ENCODE results near the gene SP1.

SP1 gene

GRCh38 chr12:53344824-53345485, 35.0 kb upstream of the SP1 start:
- DNase-seq (ENCODE audit: low read depth) = no peak

GRCh38 chr12:53345486-53346188, 34.3 kb upstream of the SP1 start:
- H3K4me3 ChIP-seq (ENCODE audit: low read depth, low read length) = peak overlapping the region; percentile 59
- DNase-seq (ENCODE audit: low read depth) = no peak
- TF ChIP-seq, protein P1, sequence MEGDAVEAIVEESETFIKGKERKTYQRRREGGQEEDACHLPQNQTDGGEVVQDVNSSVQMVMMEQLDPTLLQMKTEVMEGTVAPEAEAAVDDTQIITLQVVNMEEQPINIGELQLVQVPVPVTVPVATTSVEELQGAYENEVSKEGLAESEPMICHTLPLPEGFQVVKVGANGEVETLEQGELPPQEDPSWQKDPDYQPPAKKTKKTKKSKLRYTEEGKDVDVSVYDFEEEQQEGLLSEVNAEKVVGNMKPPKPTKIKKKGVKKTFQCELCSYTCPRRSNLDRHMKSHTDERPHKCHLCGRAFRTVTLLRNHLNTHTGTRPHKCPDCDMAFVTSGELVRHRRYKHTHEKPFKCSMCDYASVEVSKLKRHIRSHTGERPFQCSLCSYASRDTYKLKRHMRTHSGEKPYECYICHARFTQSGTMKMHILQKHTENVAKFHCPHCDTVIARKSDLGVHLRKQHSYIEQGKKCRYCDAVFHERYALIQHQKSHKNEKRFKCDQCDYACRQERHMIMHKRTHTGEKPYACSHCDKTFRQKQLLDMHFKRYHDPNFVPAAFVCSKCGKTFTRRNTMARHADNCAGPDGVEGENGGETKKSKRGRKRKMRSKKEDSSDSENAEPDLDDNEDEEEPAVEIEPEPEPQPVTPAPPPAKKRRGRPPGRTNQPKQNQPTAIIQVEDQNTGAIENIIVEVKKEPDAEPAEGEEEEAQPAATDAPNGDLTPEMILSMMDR (IDR thresholded peaks at IDR 0.05; ENCODE audit: control insufficient read depth, extremely low read depth, insufficient read depth) = no peak

More at GRCh38 chr12:53344824-53345485, 35.0 kb upstream of the SP1 start:
- peak overlapping the region; percentile 59 for H3K4me3 ChIP-seq (ENCODE audit: low read depth, low read length)
- TF ChIP-seq, protein P1 (IDR thresholded peaks at IDR 0.05; ENCODE audit: control insufficient read depth, extremely low read depth, insufficient read depth) = peak; percentile 60

GRCh38 chr12:53346491-53346890, 33.5 kb upstream of the SP1 start:
- TF ChIP-seq, protein P1 (IDR thresholded peaks at IDR 0.05; ENCODE audit: control insufficient read depth, extremely low read depth, insufficient read depth) = no peak
- H3K4me3 ChIP-seq (ENCODE audit: low read depth, low read length) = no peak overlapping the region
- no peak for DNase-seq (ENCODE audit: low read depth)

DNA sequence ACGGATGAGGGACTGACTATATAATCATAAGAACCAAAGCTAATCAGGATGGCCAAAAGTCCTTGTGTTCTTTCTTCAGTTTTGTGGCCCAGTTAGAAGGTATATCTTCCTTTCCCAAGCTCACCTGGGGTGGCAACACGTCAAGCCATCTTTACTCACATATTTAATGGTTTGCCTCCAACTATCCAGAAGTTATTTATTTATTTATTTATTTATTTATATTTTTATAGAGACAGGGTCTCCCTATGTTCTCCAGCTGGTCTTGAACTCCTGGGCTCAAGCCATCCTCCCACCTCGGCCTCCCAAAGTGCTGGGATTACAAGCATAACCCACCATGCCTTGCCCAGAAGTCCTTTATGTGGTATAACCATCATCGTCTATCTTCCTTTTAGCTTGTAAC, 32.1 kb upstream of the SP1 start:
- H3K4me3 ChIP-seq (ENCODE audit: low read depth, low read length) = no peak overlapping the region
- no peak for DNase-seq (ENCODE audit: low read depth)

GRCh38 chr12:53352331-53353256, 27.4 kb upstream of the SP1 start:
- no peak overlapping the region for H3K4me3 ChIP-seq (ENCODE audit: low read depth, low read length)
- DNase-seq (ENCODE audit: low read depth) = peak; percentile 67
- TF ChIP-seq, protein P1 (IDR thresholded peaks at IDR 0.05; ENCODE audit: control insufficient read depth, extremely low read depth, insufficient read depth) = peak; percentile 85

More for the DNA sequence above, 32.1 kb upstream of the SP1 start:
- TF ChIP-seq, protein P1 (IDR thresholded peaks at IDR 0.05; ENCODE audit: control insufficient read depth, extremely low read depth, insufficient read depth) = no peak

DNA sequence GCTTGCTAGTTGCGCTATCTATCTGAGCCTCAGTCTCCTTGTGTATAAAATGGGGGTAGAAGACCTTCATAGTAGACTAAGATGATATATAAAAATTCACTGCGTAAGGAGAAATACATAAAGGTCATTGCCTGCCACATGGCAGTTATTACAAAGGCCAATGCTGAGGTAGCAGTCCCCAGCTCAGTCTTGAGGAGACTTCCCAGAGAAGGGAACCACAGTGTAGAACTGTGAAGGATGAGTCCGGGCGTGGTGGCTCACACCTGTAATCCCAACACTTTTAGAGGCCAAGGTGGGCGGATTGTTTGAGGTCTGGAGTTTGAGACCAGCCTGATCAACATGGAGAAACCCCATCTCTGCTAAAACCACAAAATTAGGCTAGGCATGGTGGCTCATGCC, 26.7 kb upstream of the SP1 start:
- TF ChIP-seq, protein P1 (IDR thresholded peaks at IDR 0.05; ENCODE audit: control insufficient read depth, extremely low read depth, insufficient read depth) = no peak
- H3K4me3 ChIP-seq (ENCODE audit: low read depth, low read length) = no peak overlapping the region
- DNase-seq (ENCODE audit: low read depth) = no peak

Measured in LNCaP clone FGC (cell line).